Lower leg skin (tissue), 3 donors: ENCODE measurements around the gene TBKBP1.

Source experiments
- POLR2A ChIP-seq, 2 donors: fragments of 450-650 bp; IDR thresholded peaks; one replicate each; pipeline ENCODE4 v1.6.1; 2016 to 2017; ENCODE audit warnings: antibody characterized with exemption in 2 of 2, mild to moderate bottlenecking in 1 of 2, moderate library complexity in 1 of 2
- TF ChIP-seq, protein P1 (sequence below), 3 donors: fragments of 450-650 bp; IDR thresholded peaks; one replicate each; pipeline ENCODE4 v1.5.1; 2016; ENCODE audit warnings: antibody characterized with exemption in 3 of 3, mild to moderate bottlenecking in 3 of 3, moderate library complexity in 2 of 3

DNA sequence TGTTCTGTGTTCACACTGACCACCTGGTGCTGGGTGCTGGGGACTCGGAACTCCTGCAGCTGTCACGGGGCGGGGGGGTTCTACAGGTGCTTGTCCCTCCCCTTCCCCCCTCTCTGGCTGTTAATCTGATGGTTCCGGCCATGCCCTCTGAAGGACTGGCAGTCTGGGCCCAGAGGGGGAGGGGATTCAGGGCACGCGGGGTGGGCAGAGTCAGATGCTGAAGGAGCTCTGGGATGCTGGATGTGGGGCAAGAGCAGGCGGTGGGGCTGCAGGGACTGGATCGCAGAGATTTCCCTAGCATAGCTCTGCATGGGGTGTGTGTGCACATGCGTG lies 33.7 kb downstream of the TBKBP1 start:
- TF ChIP-seq, protein P1, sequence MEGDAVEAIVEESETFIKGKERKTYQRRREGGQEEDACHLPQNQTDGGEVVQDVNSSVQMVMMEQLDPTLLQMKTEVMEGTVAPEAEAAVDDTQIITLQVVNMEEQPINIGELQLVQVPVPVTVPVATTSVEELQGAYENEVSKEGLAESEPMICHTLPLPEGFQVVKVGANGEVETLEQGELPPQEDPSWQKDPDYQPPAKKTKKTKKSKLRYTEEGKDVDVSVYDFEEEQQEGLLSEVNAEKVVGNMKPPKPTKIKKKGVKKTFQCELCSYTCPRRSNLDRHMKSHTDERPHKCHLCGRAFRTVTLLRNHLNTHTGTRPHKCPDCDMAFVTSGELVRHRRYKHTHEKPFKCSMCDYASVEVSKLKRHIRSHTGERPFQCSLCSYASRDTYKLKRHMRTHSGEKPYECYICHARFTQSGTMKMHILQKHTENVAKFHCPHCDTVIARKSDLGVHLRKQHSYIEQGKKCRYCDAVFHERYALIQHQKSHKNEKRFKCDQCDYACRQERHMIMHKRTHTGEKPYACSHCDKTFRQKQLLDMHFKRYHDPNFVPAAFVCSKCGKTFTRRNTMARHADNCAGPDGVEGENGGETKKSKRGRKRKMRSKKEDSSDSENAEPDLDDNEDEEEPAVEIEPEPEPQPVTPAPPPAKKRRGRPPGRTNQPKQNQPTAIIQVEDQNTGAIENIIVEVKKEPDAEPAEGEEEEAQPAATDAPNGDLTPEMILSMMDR (IDR thresholded peaks at IDR 0.05), result no peak
- no peak for TF ChIP-seq POLR2A (IDR thresholded peaks at IDR 0.05)
